Stimulated activated CD8-positive, alpha-beta memory T cell treated with anti-CD3 and anti-CD28 coated beads, Interleukin-4, amount 100 ng/mL, for 1 hour (primary cell): ENCODE measurements around the gene PIGU.

Experiments
- DNase-seq, 2 donors: peaks; one replicate each; pipeline ENCODE4 v3.0.0-alpha.2; 2020; ENCODE audit warnings: low read depth in 2 of 2, low spot score in 1 of 2

PIGU gene

GRCh38 chr20:34579979-34580940, 96.6 kb downstream of the PIGU start:
- no peak for DNase-seq

GRCh38 chr20:34579191-34579978, 97.5 kb downstream of the PIGU start:
- no peak for DNase-seq

DNA sequence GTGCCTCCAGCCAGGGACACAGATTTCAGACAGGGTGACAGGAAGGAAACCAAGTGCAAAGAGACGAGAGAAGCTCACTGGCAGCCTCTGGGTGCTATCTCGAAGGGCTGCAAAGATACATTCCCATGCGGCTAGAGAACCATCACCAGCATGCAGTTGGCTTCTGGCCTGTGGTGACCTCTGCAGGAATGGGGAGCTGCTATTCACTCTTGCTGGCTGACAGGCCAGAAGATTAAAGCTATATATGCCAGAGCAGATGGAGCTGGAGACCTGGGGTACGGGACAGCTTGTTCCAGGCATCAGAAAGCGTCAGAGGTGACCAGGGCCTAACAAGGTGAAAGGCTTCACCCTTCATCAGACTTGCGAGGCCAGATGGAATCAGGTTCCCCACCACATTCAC, 98.4 kb downstream of the PIGU start:
- no peak for DNase-seq

- DNase-seq, result no peak
These were observed 98.9 kb downstream of the PIGU start for GRCh38 chr20:34578025-34578424.

- DNase-seq, result no peak
These were observed 99.8 kb downstream of the PIGU start for GRCh38 chr20:34577061-34577460.

GRCh38 chr20:34575756-34576155, 101.1 kb downstream of the PIGU start:
- DNase-seq, result no peak

GRCh38 chr20:34575271-34575670, 101.6 kb downstream of the PIGU start:
- no peak for DNase-seq

DNA sequence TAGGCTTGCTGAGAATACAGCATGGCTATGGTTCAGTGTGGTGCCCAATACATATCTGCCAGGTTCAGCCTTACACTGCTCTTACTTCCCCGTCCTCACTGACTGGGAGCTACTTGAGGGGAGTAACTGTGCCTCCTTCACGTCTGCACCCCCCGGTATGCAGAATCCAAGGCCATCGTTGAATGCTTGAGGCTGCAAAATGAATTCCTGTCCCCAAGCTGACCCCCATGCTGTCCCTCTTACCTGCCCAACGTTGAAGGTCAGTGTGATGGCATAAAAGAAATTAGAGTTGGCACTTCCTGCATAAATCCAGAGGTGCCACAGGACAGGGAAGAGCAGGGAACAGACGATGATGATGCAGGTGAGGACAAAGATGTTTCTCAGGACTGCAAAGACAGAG, 102.0 kb downstream of the PIGU start:
- no peak for DNase-seq

DNA sequence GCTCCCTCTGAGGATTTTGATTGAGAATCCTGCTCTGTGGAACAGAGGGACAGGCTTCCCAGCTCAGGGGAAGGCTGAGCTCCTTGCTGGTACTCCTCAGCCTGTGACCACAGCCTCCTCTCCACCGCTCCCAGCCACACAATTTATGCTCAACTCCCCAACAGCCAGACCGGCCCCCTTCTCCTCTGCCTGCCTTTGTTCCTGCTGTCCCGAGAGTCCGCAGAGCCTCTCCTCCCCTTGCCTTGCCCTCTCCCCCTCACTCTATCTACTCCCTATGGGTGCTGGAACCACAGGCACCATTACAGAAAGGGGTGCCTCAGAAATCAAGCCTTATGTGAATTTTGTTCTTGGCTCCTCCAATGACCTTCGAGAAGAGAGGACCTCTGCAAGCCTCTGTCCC, 102.5 kb downstream of the PIGU start:
- DNase-seq, result no peak

DNA sequence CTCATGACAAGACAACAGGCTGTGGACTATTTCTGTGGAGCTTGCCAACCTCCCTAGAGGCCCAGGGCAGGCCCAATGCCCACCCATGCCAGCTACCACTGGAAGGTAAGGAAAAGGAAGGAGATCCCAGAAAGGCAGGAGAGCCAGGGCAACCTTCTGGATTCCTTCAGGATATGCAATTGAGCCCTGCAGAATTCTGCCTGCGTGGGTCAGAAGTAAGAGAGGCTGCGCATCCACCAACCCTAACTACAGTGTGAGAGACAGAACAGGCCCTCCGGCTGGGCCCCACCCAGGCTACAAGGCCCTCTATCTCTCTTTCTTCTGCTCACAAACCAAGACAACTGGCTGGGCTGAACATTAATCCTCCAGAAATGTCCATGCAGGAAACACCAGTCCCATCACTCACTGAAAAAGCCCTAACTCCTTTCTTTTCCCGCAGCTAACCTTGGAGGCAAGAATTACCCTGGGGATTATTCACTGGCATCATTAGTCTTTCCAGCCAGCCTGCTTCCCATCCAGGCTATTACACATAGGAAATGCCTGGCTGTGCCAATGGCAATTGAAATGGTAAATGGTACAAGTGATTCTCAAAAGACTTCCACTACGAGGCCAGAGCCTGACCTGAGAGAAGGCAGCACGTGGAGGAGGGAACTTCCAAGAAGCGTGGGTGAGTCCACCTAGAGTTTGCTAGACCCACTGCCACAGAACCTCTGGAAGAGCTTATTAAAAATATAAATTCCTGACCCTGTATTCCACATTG, 103.2 kb downstream of the PIGU start:
- no peak for DNase-seq

DNA sequence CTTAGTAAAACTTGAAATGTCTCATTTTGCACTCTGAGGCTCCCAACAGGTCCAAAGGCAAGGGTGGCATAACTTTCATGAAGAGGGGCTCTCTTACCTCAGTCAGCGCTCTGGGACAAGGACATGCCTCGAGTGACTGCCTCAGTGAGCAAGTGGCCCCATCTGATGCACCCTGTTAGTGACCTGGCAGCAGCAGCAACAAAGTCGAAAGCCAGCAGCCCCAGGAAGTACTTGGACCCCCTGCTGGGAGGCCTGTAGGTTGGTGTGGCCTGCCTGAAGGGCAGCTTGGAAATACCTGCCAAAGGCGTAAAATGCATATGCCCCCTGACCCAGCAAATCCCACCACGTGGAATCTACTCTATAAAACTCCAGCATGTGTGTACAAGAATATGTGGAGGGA, 105.1 kb downstream of the PIGU start:
- no peak for DNase-seq

DNA sequence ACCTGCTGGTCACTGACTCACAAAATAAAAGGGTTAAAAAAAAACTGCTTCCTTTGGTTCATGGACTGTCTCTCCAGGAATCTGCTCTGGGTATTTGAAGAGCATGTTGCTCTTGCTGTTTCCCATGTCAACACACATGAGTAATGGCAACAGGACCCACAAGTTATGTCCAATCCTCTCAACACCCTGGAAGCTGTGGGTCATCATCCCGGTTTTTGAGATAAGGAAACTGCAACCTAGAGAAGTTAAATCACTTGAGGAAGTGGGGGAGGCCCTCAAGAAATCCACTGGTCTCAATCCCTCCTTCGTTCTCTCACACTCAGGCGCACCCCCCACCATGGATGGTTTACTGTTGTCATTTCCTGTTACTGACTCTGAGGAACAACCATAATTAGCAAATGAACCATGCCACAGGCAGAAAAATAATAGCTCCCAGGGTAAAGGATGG, 106.0 kb downstream of the PIGU start:
- no peak for DNase-seq

GRCh38 chr20:34569598-34569997, 107.3 kb downstream of the PIGU start:
- no peak for DNase-seq

DNA sequence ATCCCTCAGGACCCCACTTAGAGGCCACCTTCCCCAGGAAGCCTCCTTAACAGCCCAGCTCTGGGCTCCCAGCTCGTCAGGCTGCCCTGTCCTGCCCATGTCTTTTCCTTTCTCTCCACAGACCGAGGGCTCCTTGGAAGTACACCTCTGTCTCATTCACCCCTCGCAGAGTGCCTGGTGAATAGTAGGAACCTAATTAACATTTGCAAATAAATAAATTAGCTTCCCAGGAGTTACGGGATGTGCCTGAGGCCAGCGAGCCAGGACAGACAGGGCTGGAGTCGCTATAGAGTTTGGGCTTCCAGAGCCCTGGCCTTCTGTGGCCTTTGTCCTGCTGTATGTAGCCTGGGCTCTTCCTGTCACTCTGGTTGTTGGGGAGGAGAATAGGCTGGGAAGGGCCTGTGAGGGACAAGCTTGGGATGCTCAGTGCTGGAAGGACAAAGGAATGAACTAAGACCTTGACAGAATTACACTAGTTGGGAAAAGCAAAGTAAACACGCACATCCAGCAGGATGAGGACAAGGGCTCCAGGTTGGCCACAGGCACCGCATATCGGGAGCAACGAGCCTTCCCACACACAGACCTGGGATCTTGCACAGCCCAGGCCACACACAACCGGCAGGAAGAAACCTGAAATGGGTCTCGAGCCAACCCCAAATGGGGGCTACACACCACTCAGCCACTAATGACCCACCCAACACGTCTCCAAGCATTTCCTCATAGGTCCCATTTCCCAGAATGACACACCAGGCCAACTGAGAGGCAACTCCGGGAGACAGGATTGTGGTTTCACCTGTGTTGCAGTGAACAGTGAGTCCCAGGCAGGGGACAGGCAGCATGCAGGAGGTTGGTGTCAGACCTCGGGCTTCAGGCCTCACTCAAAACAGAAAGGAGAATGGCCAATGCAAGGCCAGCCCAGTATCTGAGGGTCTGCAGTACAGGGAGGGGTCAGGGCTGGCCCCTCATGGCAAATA, 108.7 kb downstream of the PIGU start:
- DNase-seq, result no peak

DNA sequence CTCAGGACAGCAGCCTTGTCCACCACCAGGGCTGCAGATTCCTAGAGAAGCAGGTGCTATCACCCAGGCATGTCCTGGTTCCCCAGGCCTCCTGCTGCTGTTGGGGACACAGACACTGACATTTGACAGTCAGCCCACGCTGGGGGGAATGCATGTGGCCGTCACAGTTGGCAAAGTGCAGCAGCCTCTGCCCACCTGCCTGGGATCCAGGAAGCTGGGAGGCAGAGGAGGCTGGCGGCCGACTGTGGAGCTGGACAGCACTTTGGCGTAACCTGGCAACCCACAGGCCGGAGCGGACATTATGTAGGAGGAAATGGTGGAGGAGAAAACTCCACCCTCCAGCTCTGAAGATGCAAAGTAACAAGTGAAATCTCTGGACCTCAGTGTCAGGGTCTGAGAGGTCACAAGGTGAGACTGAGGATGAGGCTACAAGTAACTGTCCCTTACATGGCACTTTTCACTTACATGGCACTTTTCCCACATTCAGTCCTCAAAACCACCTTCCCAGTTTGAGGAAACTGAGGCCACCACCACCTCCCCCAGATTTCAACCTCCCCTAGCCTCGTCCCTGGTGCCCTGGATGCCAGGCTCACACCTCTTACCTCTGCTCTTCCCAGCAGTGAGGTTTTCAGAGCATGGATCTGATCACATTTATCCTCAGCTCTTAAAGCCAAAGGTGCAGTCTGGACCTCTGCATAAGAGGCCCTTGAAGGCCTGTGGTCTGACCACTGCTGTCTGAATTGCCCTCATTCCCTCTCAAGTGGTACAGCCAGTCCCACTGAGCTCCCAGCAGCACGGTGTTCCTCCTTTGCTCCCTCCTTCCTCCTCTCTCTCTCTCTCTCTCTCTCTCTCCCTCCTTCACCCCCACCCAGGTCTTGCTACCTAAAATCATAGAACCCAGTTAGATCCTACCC, 109.7 kb downstream of the PIGU start:
- no peak for DNase-seq

- DNase-seq, result no peak
These were observed 112.1 kb downstream of the PIGU start for GRCh38 chr20:34564833-34565232.

GRCh38 chr20:34562641-34563040, 114.3 kb downstream of the PIGU start:
- no peak for DNase-seq

GRCh38 chr20:34561661-34562060, 115.2 kb downstream of the PIGU start:
- DNase-seq, result no peak

- no peak for DNase-seq
These were observed 116.3 kb downstream of the PIGU start for GRCh38 chr20:34560614-34561013.
